T-helper 2 cell treated with Interferon-gamma antibody and Interleukin-4, amounts not matched to agents 5 μg/mL and 100 μg/mL, for 36 hours (primary cell): ENCODE measurements around the gene PRPF40B.
A peak's percentile ranks its signal among the peaks of the same experiment; 100 is the strongest.

Experiments
- DNase-seq: peaks from one replicate; pipeline ENCODE4 v3.0.0; 2021; ENCODE audit warnings: low spot score
- H3K27ac Mint-ChIP-seq: one replicate; pipeline ENCODE4 v1.8.0; 2021; ENCODE audit warnings: mild to moderate bottlenecking, mixed read lengths
- H3K27me3 Mint-ChIP-seq: one replicate; pipeline ENCODE4 v1.8.0; 2021; ENCODE audit warnings: low read depth, mixed read lengths
- H3K36me3 Mint-ChIP-seq: one replicate; pipeline ENCODE4 v1.8.0; 2021; ENCODE audit warnings: low read depth, mixed read lengths
- H3K4me1 Mint-ChIP-seq: one replicate; pipeline ENCODE4 v1.8.0; 2021; ENCODE audit warnings: low read depth, mixed read lengths
- H3K4me3 Mint-ChIP-seq: one replicate; pipeline ENCODE4 v1.8.0; 2022; ENCODE audit warnings: mild to moderate bottlenecking, moderate library complexity, mixed read lengths
- H3K9me3 Mint-ChIP-seq: one replicate; pipeline ENCODE4 v1.8.0; 2021; ENCODE audit warnings: mixed read lengths

Gene PRPF40B

DNA sequence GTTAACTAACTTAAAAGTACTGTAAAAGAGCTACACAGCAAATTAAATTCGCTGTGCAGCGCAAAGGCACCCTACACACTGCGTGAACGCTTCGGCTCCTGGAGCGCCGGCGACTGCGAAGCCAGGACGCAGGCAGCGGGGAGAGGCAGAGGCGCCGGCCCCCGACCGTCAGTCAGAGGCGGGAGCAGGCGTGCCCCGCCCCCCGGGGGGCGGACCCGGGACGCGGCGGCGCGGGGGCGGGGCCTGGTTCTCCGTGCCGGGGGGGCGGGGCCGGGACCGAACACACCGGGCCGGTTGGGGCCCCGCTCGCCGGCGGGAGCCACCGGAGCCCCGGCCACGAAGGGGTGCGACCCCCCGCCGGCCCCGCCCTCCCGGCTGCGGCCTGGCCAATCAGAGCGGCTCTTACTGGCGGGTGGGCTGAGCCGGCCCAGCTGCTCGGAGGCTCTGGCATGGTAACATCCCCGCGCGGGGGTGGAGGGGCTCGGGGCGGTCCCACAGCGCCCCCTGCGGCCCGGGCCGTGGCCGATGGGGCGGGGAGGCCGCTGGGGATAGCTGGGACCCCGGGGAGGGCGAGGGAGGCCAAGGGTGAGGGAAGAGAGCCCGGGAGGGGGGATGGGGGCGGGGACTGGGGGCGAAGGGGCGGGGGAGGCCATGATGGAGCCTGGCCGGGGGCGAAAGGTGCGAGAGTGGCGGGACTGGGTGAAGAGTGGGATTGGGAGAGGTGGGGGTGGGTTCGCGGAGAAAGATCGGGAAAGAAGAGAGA lies at the start of gene PRPF40B:
TSS of gene PRPF40B (plus strand) at position 420 of the 763 bp plus-strand sequence. CDS start at position 450, 30 bp downstream.
- Mint-ChIP-seq H3K27me3 (peaks cover 27% of the 10 kb centered on the region), H3K4me1 (peaks cover 25% of the 10 kb centered on the region)

DNA sequence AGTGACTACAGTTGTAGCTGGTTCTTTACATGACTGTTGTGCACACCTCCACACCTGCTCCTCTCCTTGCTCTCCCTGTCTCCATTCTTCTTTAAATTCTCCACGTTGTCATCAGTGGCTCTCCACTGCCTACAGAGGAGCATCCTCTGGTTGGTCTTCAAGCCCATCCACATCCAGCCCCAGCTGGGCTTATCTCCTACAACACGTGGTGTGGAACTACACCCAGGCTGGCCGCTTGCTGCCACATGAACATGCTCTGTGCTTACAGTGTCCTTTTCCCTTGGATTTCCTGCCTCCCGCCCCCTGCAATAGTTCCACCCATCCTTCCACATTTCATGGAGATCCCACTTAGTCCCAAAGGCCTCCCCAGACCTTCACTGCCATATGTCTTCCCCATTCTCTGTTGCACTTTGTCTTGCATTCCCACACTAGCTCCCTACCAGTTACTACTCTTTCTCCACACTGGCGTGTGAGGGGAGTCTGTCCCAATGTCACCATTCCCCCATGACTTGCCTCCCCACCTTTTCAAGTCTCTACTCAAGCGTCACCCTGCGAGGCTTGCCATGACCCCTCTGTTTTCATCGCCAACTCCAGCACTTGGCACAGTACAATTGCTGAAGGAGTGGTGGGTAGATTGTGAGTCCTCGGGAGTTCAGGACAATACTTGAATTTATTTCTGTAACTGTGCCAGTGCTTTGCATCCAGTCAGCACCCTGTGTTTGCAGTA lies 45.6 kb upstream of the PRPF40B start:
- DNase-seq, result no peak
- Mint-ChIP-seq H3K27ac (no peak overlapping the region), H3K27me3 (no peaks in the 10 kb centered on the region), H3K36me3 (peaks cover 8% of the 10 kb centered on the region), H3K4me1 (peaks cover 14% of the 10 kb centered on the region), H3K9me3 (no peaks in the 10 kb centered on the region), H3K4me3 (no peak overlapping the region)

More for the DNA sequence above, at the start of gene PRPF40B:
- peak within 1 kb of the TSS; percentile 81 for H3K4me3 Mint-ChIP-seq
- H3K9me3 Mint-ChIP-seq, result no peaks in the 10 kb centered on the region
- DNase-seq, result peak; percentile 85
- no peaks in the 10 kb centered on the region for H3K36me3 Mint-ChIP-seq
- peak within 1 kb of the TSS; percentile 84 for H3K27ac Mint-ChIP-seq

GRCh38 chr12:49578471-49579112 lies 44.8 kb upstream of the PRPF40B start:
- no peak overlapping the region for H3K27ac Mint-ChIP-seq
- H3K9me3 Mint-ChIP-seq, result no peaks in the 10 kb centered on the region
- H3K27me3 Mint-ChIP-seq, result no peaks in the 10 kb centered on the region
- H3K36me3 Mint-ChIP-seq, result peaks cover 5% of the 10 kb centered on the region
- DNase-seq, result no peak
- peaks cover 14% of the 10 kb centered on the region for H3K4me1 Mint-ChIP-seq
- H3K4me3 Mint-ChIP-seq, result no peak overlapping the region

GRCh38 chr12:49580572-49581535 lies 42.5 kb upstream of the PRPF40B start:
- H3K36me3 Mint-ChIP-seq, result no peaks in the 10 kb centered on the region

GRCh38 chr12:49582201-49582600 lies 41.2 kb upstream of the PRPF40B start:
- no peaks in the 10 kb centered on the region for H3K9me3 Mint-ChIP-seq
- H3K27me3 Mint-ChIP-seq, result no peaks in the 10 kb centered on the region
- no peaks in the 10 kb centered on the region for H3K36me3 Mint-ChIP-seq
- H3K4me3 Mint-ChIP-seq, result no peak overlapping the region
- no peak for DNase-seq
- peaks cover 14% of the 10 kb centered on the region for H3K4me1 Mint-ChIP-seq
- no peak overlapping the region for H3K27ac Mint-ChIP-seq

More at GRCh38 chr12:49580572-49581535, 42.5 kb upstream of the PRPF40B start:
- Mint-ChIP-seq H3K4me3 (no peak overlapping the region), H3K4me1 (peaks cover 14% of the 10 kb centered on the region), H3K27me3 (no peaks in the 10 kb centered on the region), H3K27ac (peak overlapping the region; percentile 2), H3K9me3 (no peaks in the 10 kb centered on the region)
- peak; percentile 33 for DNase-seq

DNA sequence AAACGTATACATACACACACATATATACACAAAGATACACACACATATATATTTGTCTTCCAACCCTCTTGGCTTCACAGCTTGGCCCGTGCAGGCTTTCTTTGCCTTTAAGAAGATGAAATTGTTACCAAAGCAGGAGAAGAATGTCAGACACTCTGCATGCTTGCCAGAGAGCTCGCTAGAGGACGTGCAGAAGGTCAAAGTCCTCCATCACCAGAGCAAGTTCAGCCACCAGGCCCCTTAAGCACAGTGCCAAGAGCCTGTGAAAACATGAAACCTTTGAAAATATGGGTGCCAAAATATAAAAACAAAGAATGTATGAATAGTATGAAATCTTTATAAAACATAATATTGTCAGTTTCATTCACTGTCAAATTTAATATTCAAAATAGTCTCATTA lies 40.5 kb upstream of the PRPF40B start:
- no peaks in the 10 kb centered on the region for H3K27me3 Mint-ChIP-seq
- H3K27ac Mint-ChIP-seq, result no peak overlapping the region
- no peak for DNase-seq
- H3K4me1 Mint-ChIP-seq, result peaks cover 14% of the 10 kb centered on the region
- no peaks in the 10 kb centered on the region for H3K9me3 Mint-ChIP-seq
- no peak overlapping the region for H3K4me3 Mint-ChIP-seq
- H3K36me3 Mint-ChIP-seq, result no peaks in the 10 kb centered on the region

- H3K27ac Mint-ChIP-seq, result no peak overlapping the region
- no peaks in the 10 kb centered on the region for H3K9me3 Mint-ChIP-seq
- peaks cover 14% of the 10 kb centered on the region for H3K4me1 Mint-ChIP-seq
- H3K4me3 Mint-ChIP-seq, result no peak overlapping the region
- DNase-seq, result no peak
- H3K36me3 Mint-ChIP-seq, result no peaks in the 10 kb centered on the region
- no peaks in the 10 kb centered on the region for H3K27me3 Mint-ChIP-seq
Measured at GRCh38 chr12:49583366-49584094, 39.8 kb upstream of the PRPF40B start.

GRCh38 chr12:49584591-49584990 lies 38.8 kb upstream of the PRPF40B start:
- Mint-ChIP-seq H3K27me3 (no peaks in the 10 kb centered on the region), H3K4me3 (no peak overlapping the region), H3K36me3 (no peaks in the 10 kb centered on the region), H3K4me1 (peaks cover 14% of the 10 kb centered on the region), H3K9me3 (no peaks in the 10 kb centered on the region), H3K27ac (no peak overlapping the region)
- no peak for DNase-seq

- Mint-ChIP-seq H3K36me3 (peaks cover 3% of the 10 kb centered on the region), H3K9me3 (no peaks in the 10 kb centered on the region), H3K27ac (no peak overlapping the region), H3K4me3 (no peak overlapping the region), H3K4me1 (peaks cover 7% of the 10 kb centered on the region), H3K27me3 (no peaks in the 10 kb centered on the region)
- DNase-seq, result no peak
Measured at GRCh38 chr12:49585477-49586459, 37.6 kb upstream of the PRPF40B start.

DNA sequence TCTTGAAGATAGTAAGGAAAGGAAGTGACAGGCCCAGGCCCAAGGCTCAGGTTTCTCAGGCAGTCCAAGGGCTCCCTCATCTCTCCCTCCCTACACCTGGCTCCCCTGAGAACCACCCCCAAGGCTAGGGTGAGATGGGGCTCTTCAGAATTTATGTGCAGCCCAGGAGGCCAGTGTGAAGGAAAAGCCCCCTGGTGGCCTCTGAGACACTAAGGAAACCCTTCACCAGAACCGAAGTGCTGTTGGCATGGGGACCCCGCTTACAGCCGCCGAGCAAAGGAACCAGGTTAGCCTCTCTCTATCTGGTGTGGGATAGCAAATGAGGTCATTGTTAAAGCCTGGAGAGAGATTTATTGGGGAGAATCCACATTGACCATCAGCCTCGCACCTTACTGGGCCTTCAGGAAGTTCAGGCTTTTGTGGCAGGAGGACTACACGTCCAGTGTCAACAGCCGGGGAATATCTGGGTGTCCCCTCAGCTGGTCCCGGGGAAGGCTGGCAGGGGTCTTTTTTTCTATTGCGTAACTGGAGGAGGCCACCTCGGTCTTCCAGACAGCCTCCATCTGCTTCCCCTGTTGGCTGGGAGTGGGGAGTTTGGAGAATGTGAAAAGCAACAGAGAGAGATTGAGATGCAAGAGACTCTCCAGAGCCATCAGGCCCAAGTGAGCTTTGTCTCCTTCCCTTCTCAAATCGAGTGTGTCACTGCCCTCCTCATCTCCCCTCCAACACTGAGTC lies 36.0 kb upstream of the PRPF40B start:
- no peaks in the 10 kb centered on the region for H3K27me3 Mint-ChIP-seq
- no peak overlapping the region for H3K4me3 Mint-ChIP-seq
- H3K27ac Mint-ChIP-seq, result no peak overlapping the region
- H3K9me3 Mint-ChIP-seq, result no peaks in the 10 kb centered on the region
- H3K4me1 Mint-ChIP-seq, result no peaks in the 10 kb centered on the region
- DNase-seq, result no peak
- H3K36me3 Mint-ChIP-seq, result peaks cover 9% of the 10 kb centered on the region

GRCh38 chr12:49588281-49588680 lies 35.1 kb upstream of the PRPF40B start:
- no peaks in the 10 kb centered on the region for H3K27me3 Mint-ChIP-seq
- H3K4me3 Mint-ChIP-seq, result no peak overlapping the region
- H3K36me3 Mint-ChIP-seq, result peaks cover 9% of the 10 kb centered on the region
- no peaks in the 10 kb centered on the region for H3K4me1 Mint-ChIP-seq
- H3K27ac Mint-ChIP-seq, result no peak overlapping the region
- no peaks in the 10 kb centered on the region for H3K9me3 Mint-ChIP-seq
- DNase-seq, result no peak
